ENCODE data around the gene AGFG1.

GRCh38 chr2:227545990-227546389, 74.0 kb downstream of the AGFG1 start:
- TF ChIP-seq CTCF (IDR thresholded peaks at IDR 0.05) (peak; percentile 38), EZH2 (IDR thresholded peaks at IDR 0.05; ENCODE audit: borderline replicate concordance, insufficient read depth, low read depth, low read length, poor library complexity, severe bottlenecking) (no peak)

Data from B cell (primary cell).